Measurements from ENCODE around the gene POLR3E. TPM values are rescaled to one million over a fixed set of nuclear protein-coding genes. Genes with fewer than 3 reads are reported as not detected.

Gene POLR3E
- total RNA-seq, 1 experiment from 2014 or later = 103 TPM

- no peaks in the 10 kb centered on the region for H3K27me3 ChIP-seq (ENCODE audit: insufficient read depth, low read length)
- no peaks in the 10 kb centered on the region for H3K4me1 ChIP-seq (ENCODE audit: insufficient read depth, low read length)
- H3K4me3 Mint-ChIP-seq = no peak overlapping the region
- no peak overlapping the region for H4K5ac ChIP-seq (ENCODE audit: insufficient read length, low read depth, low read length)
- H2BK5ac ChIP-seq (ENCODE audit: insufficient read length, low read length) = no peak overlapping the region
- no peak overlapping the region for H2BK120ac ChIP-seq (ENCODE audit: low read depth, low read length, poor library complexity, severe bottlenecking)
- H2BK12ac ChIP-seq (ENCODE audit: insufficient read length, low read depth, low read length) = no peak overlapping the region
- no peaks in the 10 kb centered on the region for H3K79me2 ChIP-seq (ENCODE audit: insufficient read depth, low read length)
- no peaks in the 10 kb centered on the region for H4K20me1 ChIP-seq (ENCODE audit: control insufficient read depth, insufficient read depth, insufficient read length)
- no peaks in the 10 kb centered on the region for H3K23me2 ChIP-seq (ENCODE audit: insufficient read length, low read depth, low read length, poor library complexity, severe bottlenecking)
- H3K9me3 Mint-ChIP-seq = no peaks in the 10 kb centered on the region
- H3K23ac ChIP-seq (ENCODE audit: insufficient read length, low read depth, low read length) = no peak overlapping the region
- no peak overlapping the region for H2AK5ac ChIP-seq (ENCODE audit: insufficient read length, low read length)
- no peak overlapping the region for H3K9ac ChIP-seq (ENCODE audit: extremely low read depth, insufficient read length, low read length)
- no peak overlapping the region for H3K18ac ChIP-seq (ENCODE audit: insufficient read length, low read depth, low read length)
- H2AFZ ChIP-seq (ENCODE audit: low read length) = no peak overlapping the region
- no peak overlapping the region for H3K4me2 ChIP-seq (ENCODE audit: insufficient read depth, insufficient read length, low read length)
- H4K91ac ChIP-seq (ENCODE audit: insufficient read length, low read depth, low read length) = no peak overlapping the region
- no peak overlapping the region for H2BK15ac ChIP-seq (ENCODE audit: low read depth, low read length)
- no peaks in the 10 kb centered on the region for H3K79me1 ChIP-seq (ENCODE audit: insufficient read depth, low read depth, low read length, poor library complexity, severe bottlenecking)
- no peaks in the 10 kb centered on the region for H3K36me3 Mint-ChIP-seq (ENCODE audit: insufficient read depth in 1 of 3, low read depth in 3 of 3)
- H3K9me3 ChIP-seq (ENCODE audit: control insufficient read depth, low read depth, low read length) = no peaks in the 10 kb centered on the region
- no peak overlapping the region for H3K4ac ChIP-seq (ENCODE audit: low read depth, low read length)
- no peak overlapping the region for H2BK20ac ChIP-seq (ENCODE audit: low read depth, low read length, poor library complexity, severe bottlenecking)
- DNase-seq = no peak
- no peak overlapping the region for H3K27ac Mint-ChIP-seq
- no peak overlapping the region for H3K56ac ChIP-seq (ENCODE audit: insufficient read length, low read depth, low read length)
- H3K14ac ChIP-seq (ENCODE audit: insufficient read depth, low read length) = no peak overlapping the region
- H3K27ac ChIP-seq (ENCODE audit: insufficient read length, low read depth, low read length) = no peak overlapping the region
- no CpG with 5 or more reads among the region's 1 CpG for WGBS (ENCODE audit: extremely low coverage, insufficient read length, low lambda C conversion rate)
- H3T11ph ChIP-seq (ENCODE audit: low read length) = no peak overlapping the region
- no peak for TF ChIP-seq CTCF (conservative IDR thresholded peaks at IDR 0.05)
- peaks cover 8% of the 10 kb centered on the region for H3K27me3 Mint-ChIP-seq (ENCODE audit: low read depth)
- H4K8ac ChIP-seq (replicated peaks; ENCODE audit: insufficient read length, low read depth, low read length) = no peak overlapping the region
- H3K4me1 Mint-ChIP-seq = peaks cover 5 to 9% of the 10 kb centered on the region in 2 experiments
Observed at GRCh38 chr16:22380529-22380928, 83.3 kb downstream of the POLR3E start.
